ENCODE data around the gene STAG1.
A peak's percentile ranks its signal among the peaks of the same experiment; 100 is the strongest.
"Not testable (repeated sequence)": the region's sequence is repeated elsewhere in the genome, so short reads cannot be mapped to it uniquely, and the experiment has no call there.

STAG1 gene

DNA sequence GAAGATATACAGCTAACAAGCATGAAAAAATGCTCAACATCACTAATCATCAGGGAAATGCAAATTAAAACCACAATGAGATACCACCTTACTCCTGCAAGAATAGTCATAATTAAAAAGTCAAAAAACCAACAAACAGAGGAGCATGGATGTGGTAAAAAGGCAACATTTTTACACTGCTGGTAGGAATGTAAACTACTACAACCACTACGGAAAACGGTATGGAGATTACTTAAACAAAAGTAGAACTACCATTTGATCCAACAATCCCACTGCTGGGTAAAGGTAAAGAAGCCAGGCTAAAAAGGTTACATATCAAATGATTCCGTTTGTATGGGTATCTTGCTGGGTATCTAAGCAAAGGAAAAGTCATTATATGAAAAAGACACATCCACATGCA, 53.8 kb downstream of the STAG1 start:
- no peak for DNase-seq

DNA sequence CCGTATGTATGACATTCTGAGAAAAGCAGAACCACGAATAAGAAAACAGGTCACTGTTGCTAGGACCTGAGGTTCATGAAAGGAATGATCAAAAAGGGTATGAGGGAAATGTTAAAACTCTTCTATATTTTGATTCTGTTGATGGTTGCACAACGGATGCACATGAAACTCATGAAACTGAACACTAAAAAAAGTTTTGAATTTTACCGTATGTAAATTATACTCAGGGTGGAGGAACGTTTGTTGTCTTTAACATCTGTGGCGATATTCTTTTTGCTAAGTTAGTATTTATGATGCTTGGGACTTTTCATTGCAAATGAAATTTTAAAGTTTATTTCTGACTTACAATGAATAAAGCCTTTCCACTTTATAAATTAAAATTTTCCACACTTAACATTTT, 55.4 kb downstream of the STAG1 start:
- DNase-seq, result no peak

DNA sequence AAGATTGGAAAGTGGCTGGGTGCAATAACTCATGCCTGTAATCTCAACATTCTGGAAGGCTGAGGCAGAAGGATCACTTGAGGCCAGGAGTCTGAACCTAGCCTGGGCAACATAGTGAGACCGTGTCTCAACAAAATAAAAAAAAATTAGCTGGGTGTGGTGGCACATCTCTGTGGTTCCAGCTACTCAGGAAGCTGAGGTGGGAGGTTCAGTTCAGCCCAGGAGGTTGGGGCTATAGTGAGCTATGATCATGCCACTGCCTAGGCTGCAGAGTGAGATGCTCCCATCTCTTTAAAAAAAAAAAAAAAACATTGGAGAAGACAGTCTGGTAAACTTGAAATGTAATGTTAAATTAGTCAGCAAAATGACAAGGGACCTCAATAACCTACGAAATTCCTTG, 57.9 kb downstream of the STAG1 start:
- peak; percentile 6 for DNase-seq

- no peak for DNase-seq
These were observed 61.6 kb downstream of the STAG1 start for GRCh38 chr3:136690599-136690998.

- DNase-seq, result no peak
These were observed 66.3 kb downstream of the STAG1 start for GRCh38 chr3:136685882-136686281.

GRCh38 chr3:136682740-136683312, 69.4 kb downstream of the STAG1 start:
- DNase-seq, result no peak

DNA sequence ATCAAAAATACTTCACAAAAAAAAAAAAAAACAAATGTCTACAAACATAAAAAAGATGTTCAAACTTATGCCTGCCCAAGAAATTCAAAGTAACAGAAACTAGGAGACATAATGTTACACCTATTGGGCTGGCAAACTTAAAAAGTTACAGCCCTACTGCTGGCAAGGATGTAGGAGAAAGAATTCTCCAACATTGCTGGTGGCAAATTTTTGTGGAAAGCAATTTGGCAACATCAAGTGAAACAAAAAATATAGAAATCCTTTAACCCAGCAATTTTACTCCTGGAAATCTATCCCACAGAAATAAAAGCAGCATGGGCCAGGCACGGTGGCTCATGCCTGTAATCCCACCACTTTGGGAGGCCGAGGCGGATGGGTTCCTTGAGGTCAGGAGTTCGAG, 73.2 kb downstream of the STAG1 start:
- no peak for DNase-seq

DNA sequence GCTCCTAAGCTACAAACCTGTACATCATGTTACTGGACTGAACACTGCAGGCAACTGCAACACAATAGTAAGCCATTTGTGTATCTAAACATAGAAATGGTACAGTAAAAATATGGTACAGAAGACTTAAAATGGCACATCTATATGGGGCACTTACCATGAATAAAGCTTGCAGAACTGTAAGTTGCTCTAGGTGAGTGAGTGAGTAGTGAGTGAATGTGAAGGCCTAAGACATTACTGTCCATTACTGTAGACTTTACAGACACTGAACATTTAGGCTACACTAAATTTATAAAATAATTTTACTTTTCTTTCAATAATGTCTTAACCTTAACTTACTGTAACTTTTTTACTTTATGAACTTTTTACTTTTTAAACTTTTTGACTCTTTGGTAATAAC, 76.2 kb downstream of the STAG1 start:
- no peak for DNase-seq

DNA sequence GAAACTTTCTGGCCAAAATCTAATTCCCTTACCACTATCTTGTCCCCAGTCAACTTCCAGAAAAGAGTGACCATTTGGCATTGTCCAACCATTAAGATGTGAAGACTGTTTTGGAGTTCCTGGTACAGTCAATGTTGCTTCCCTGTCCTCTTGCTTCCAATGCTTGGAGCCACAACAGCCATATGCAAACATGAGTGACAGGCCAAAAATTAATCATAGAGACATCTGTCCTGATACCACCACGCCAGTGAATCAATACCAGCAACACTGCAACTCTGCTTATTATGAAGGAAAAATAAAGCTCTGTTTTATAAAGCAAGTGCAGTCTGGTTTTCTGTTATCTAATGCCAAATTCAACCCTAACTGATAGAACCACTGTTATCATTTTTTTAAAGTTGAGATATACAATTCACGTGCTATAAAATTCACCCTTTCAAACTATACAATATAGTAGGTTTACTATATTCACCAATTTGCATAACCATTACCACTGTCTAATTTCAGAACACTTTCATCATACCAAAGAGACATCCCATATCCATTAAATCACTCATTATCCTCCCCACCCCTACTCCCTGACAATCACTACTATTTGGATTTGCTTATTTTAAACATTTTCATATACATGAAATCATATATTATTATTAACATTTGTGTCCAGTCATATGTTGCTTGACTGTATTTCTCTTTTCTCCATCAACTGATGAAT, 76.9 kb downstream of the STAG1 start:
- DNase-seq, result no peak

DNA sequence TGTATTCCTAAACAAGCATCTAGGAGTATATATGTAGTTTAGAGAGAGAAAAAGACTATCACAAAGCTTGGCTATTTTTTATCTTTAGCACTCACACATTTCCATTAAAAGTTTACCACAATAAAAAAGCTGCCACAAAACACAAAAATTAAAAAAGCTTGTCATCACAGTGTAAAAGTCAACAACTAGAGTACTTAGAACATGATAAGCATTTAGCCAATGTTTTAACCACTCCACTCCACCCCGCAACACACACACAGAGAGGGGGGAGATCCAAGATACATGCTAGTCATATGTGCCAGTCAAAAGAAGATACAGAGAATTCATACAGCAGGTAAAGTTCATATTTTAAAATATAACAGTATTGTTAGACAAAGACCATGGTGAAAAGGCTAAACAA, 79.7 kb downstream of the STAG1 start:
- no peak for DNase-seq

DNA sequence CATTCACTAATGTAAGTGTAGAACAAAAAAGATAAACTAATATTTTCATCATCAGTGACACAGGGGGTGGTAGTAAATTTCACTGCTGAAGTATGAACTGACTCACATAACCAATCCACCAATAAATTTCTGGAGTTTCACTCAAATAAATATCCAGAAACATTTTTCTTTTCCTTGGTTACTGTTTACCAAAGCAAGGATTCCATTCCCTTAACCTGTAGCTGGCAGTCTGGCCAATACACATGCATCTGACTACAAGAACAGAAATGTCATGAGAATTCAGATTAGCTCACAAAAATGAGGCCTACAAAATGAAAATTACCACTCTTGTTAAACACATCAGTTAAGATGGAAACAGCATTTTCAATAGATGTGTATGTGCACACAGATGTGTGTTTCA, 80.3 kb downstream of the STAG1 start:
- no peak for DNase-seq

DNA sequence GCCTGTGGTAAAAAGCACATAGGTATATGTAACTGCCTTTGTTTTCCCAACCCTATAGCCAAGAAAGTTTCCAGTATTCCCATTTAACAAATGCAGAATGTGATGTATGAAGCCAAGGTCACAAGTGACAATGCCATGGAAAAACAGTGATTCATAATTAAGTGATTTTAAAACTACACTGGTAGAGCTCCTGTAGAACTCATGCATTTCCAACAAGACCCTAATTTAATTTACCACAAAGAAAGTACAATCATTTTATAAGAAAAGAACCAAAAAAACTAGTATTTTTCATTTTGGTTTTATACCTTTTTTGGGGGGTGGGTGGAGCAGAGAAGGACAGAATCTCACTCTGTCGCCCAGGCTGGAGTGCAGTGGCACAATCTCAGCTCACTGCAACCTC, 82.0 kb downstream of the STAG1 start:
- DNase-seq, result no peak

- DNase-seq, result no peak
These were observed 85.1 kb downstream of the STAG1 start for GRCh38 chr3:136667081-136667480.

GRCh38 chr3:136666301-136666700, 85.9 kb downstream of the STAG1 start:
- not testable (repeated sequence) for DNase-seq

DNA sequence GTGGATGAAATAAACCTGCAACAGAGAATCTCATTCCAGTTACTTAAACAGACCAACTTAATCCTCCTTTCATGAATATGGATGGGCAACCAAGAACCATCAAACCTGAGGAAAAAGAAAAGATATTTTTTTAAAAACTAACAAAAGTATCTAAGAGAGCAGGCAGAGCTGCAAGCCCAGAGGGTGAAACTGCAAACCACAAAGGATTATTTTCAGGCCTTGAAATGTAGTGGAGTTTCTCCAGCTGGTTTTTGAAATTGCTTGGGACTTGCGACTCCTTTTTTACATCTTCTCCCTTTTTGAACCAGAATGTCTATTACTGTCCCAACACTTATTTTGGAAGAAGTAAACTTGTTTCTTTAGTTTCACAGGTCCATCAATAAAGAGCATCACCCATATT, 87.4 kb downstream of the STAG1 start:
- DNase-seq, result no peak

GRCh38 chr3:136661282-136661681, 90.9 kb downstream of the STAG1 start:
- DNase-seq, result no peak

DNA sequence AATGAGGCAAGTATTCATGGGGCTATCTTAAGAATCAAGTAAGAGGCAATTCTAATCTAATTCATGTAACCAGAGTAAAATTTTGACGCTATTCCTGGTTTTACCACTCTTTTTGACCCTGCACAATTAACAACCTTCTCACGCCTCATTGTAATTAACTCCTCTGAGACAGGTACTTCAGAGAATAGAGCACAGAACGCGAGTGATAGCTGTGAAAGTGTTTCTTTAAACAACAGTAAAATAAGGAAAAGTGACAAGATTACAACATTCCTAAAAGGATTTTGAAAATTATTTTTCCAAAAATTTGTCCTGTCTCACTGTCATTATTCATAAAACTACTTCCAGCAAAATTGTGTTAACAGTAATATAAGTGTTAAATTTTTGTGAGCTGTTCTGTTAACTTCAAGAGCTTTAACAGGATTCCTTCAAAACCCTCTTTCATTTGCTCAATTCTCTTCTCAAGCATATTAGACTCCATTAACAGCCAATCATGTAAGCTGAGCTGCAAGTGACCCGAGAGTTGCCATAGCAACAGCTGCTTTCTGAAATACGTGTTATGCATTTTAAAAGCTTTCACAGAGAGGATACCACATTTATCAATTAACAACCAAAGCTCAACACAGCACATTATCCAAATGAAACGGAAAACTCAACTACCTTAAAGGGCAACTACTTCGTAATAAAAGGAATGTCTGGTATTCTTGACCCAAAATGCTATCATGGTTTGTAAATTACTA, 93.1 kb downstream of the STAG1 start:
- DNase-seq, result no peak

GRCh38 chr3:136657526-136657925, 94.7 kb downstream of the STAG1 start:
- DNase-seq, result no peak

DNA sequence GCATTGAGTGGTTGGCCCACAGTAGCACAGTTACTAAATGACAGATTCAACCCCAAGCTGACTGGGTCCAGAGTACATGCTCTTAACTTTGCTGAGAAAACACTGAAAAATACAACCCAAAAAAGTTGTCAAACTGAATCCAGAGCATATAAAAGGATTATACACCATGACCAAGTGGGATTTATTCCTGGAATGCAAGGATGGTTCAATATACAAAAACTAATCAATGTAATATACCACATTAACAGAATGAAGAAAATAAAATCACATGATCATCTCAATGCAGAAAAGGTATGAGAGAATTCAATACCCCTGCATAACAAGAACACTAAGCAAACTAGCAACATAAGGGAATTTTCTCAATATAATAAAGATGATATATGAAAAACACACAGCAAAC, 98.5 kb downstream of the STAG1 start:
- no peak for DNase-seq

DNA sequence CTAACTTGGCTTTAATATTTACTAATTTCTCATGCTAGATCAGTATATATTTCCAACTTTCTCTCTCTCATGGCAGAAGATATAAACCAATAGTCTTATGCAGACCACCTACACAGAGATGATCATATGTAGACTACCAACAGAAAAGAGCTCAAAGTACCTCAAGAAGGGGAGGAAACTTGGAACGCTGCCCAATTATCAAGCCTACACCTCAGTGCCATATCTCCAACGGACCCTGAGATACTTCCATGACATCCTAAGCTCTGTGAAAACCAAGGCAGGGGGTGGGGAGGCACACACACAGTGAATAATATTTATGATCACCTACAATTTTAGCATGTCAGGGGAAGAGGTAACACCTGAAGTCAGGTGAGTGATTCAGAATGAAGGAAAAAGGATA, 100.6 kb downstream of the STAG1 start:
- no peak for DNase-seq

- no peak for DNase-seq
These were observed 101.7 kb downstream of the STAG1 start for GRCh38 chr3:136650461-136650860.

DNA sequence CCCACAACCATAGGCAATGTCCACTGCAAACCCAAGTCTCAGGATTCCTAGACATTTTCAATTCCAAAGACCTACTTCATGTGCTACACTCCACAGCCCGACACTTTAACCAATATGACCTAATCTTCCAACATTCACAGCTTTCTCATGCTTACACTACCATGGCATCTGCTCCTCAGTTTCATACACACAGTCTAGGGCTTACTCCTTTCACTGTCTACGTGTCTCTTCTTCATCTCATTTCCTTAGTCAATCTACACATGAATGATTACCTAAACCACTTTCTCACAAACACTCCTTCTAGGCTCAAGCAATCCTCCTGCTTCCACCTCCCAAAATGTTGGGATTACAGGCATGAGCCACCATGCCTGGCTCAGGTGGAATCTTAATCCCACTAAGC, 106.3 kb downstream of the STAG1 start:
- no peak for DNase-seq

GRCh38 chr3:136644212-136644611, 108.0 kb downstream of the STAG1 start:
- no peak for DNase-seq

DNA sequence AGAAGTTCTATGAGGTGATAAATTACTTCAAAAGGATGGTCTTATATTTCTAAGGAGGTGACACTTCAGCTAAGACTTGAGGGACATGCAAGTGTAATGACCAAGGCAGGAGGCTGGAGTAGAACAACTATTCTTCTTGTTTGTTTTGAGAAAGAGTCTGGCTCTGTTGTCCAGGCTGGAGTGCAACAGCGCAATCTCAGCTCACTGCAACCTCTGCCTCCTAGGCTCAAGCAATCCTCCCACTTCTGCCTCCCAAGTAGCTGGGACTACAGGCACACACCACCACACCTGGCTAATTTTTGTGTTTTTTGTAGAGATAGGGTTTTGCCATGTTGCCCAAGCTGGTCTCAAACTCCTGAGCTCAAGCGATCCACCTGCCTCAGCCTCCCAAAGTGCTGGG, 108.8 kb downstream of the STAG1 start:
- DNase-seq, result not testable (repeated sequence)

Data from activated effector memory CD4-positive, alpha-beta T cell treated with Interleukin-2 at 50 U/mL for 16 hours (primary cell).